PC-9 (cell line): ENCODE results near the gene TPPP. TPM values are rescaled to one million over a fixed set of nuclear protein-coding genes. Genes with fewer than 3 reads are reported as not detected.

Experiments used
- BruUV-seq: library from RNA; stranded (reverse); fragments of 400-500 nt; replicated peaks from 2 replicates; lab custom pipeline; 2021; lab: Mats Ljungman, UMichigan
- CTCF ChIA-PET: fragments of 300-600 bp; sonication (Branson Sonifier 250); formaldehyde crosslinking; loops from one replicate; lab custom pipeline; 2022; ENCODE audit warnings: antibody characterized with exemption; lab: Charles Lee
- POLR2A ChIA-PET: fragments of 300-600 bp; sonication (Branson Sonifier 250); formaldehyde crosslinking; loops from one replicate; lab custom pipeline; 2022; ENCODE audit warnings: antibody characterized with exemption; ENCODE audit not compliant: unreplicated experiment; lab: Charles Lee
- DNase-seq, 2 experiments: peaks; one replicate each; pipeline versions ENCODE4 v3.0.0 to v3.0.0-alpha.2; 2015 to 2022; ENCODE audit warnings: mixed read lengths in 1 of 2
- H2AFZ ChIP-seq: fragments of 200-600 bp; sonication (generic); 2 replicates; pipeline ENCODE4 v1.8.1; 2017; ENCODE audit warnings: antibody characterized with exemption
- H3F3A ChIP-seq: fragments of 200-600 bp; sonication (generic); 2 replicates; pipeline ENCODE4 v1.8.1; 2017; ENCODE audit warnings: antibody characterized with exemption, mild to moderate bottlenecking, low read depth; ENCODE audit not compliant: insufficient read depth
- H3K27ac ChIP-seq: fragments of 200-600 bp; sonication (generic); 2 replicates; pipeline ENCODE4 v1.6.1; 2016; ENCODE audit warnings: mixed run types
- H3K27me3 ChIP-seq: fragments of 200-600 bp; sonication (generic); 2 replicates; pipeline ENCODE4 v1.6.1; 2016; ENCODE audit warnings: low read depth, mixed run types; ENCODE audit not compliant: insufficient read depth
- H3K36me3 ChIP-seq: fragments of 200-600 bp; sonication (generic); 2 replicates; pipeline ENCODE4 v1.6.1; 2016; ENCODE audit warnings: low read depth, mixed run types
- H3K4me1 ChIP-seq: fragments of 200-600 bp; sonication (generic); replicated peaks from 2 replicates; pipeline ENCODE4 v1.6.1; 2016; ENCODE audit warnings: mixed run types; ENCODE audit not compliant: insufficient read depth
- H3K4me2 ChIP-seq: fragments of 200-600 bp; sonication (generic); 2 replicates; pipeline ENCODE4 v1.6.1; 2017; ENCODE audit warnings: mixed run types
- H3K4me3 ChIP-seq: fragments of 200-600 bp; sonication (generic); 2 replicates; pipeline ENCODE4 v1.6.1; 2016; ENCODE audit warnings: mixed run types
- H3K79me2 ChIP-seq: fragments of 200-600 bp; sonication (generic); 2 replicates; pipeline ENCODE4 v1.6.1; 2017; ENCODE audit warnings: low read depth, mixed run types
- H3K9me2 ChIP-seq: fragments of 200-600 bp; sonication (generic); 2 replicates; pipeline ENCODE4 v1.8.1; 2017; ENCODE audit warnings: mild to moderate bottlenecking; ENCODE audit not compliant: insufficient read depth
- H3K9me3 ChIP-seq: fragments of 200-600 bp; sonication (generic); 2 replicates; pipeline ENCODE4 v1.8.1; 2016; ENCODE audit warnings: low read depth; ENCODE audit not compliant: insufficient read depth
- H4K20me1 ChIP-seq: fragments of 200-600 bp; sonication (generic); 2 replicates; pipeline ENCODE4 v1.8.1; 2017; ENCODE audit not compliant: insufficient read depth
- CTCF ChIP-seq: fragments of 200-600 bp; sonication (generic); conservative IDR thresholded peaks from 2 replicates; pipeline ENCODE4 v1.6.1; 2017; ENCODE audit warnings: mixed run types, antibody characterized with exemption, mild to moderate bottlenecking, moderate library complexity
- EZH2 ChIP-seq: fragments of 200-600 bp; sonication (generic); IDR thresholded peaks from 2 replicates; pipeline ENCODE4 v1.8.0; 2017; ENCODE audit warnings: antibody characterized with exemption, low read depth
- intact Hi-C: fragments of 100-400 bp; cut with micrococcal nuclease; formaldehyde crosslinking; loops from one replicate; pipeline ENCODE4 v1.10.0; 2022; ENCODE audit not compliant: unreplicated experiment
- total RNA-seq: library from RNA; stranded (reverse); gene quantifications from 2 replicates; pipeline ENCODE4 v1.2.3, GENCODE V29; 2021

The TPPP gene
- total RNA-seq, 1 experiment from 2014 or later = 0.17 TPM

- no peak overlapping the region for H3K4me3 ChIP-seq
- POLR2A ChIA-PET = no interaction called here
- H2AFZ ChIP-seq = no peak overlapping the region
- no peaks in the 10 kb centered on the region for H3K9me3 ChIP-seq
- no peaks in the 10 kb centered on the region for H3K9me2 ChIP-seq
- peaks cover 20% of the 10 kb centered on the region for H3K36me3 ChIP-seq
- intact Hi-C loops = no loop called here
- H3K4me1 ChIP-seq = no peaks in the 10 kb centered on the region
- no peak overlapping the region for H3K4me2 ChIP-seq
- no peak overlapping the region for H3K27ac ChIP-seq
- peaks cover 9% of the 10 kb centered on the region for H4K20me1 ChIP-seq
- H3F3A ChIP-seq = no peaks in the 10 kb centered on the region
- BruUV-seq = no TSS peak
- no peaks in the 10 kb centered on the region for H3K79me2 ChIP-seq
- H3K27me3 ChIP-seq = no peaks in the 10 kb centered on the region
- TF ChIP-seq EZH2 = no peak
- no peak for TF ChIP-seq CTCF
- no peak for DNase-seq
- CTCF ChIA-PET = interaction anchor here (0.7 kb wide), 2 partner anchors 29 to 1123 kb away, joined by 7 to 9 read pairs; no protein-coding TSS in a partner anchor
Observed at GRCh38 chr5:640461-641330, 52.5 kb downstream of the TPPP start.

DNA sequence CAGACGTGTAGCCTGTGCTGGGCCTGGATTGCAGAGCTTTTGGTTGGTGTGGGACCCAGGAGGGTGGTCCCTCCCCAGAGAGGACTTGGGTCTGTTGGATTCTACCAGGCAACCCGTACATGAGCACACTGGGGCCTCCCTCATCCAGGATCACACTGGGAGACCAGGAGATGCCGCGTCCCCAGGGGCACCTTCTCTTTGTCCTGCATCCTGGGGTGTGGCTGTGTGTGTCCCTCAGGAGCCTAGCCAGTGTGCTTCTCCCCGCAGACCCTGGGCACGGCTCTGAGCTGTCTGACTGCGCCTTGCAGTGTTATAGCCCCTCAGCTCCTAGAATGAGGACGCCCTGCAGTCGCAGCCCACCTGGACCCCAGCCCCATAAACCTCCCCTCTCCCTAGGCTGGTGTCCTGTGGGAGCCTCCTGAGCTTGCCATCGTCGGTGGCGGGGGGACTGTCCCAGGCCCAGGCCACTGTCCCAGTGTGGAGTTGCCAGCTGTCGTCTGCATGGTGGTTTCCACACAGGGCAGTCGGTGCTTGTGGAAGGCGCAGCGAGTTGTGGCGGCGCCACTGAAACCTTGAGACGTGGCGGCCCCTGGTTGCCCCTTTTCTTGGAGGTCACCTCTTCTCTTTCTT is 53.5 kb downstream of the TPPP start:
- BruUV-seq = no TSS peak
- H3K27ac ChIP-seq = no peak overlapping the region
- CTCF ChIA-PET = no interaction called here
- no peak for DNase-seq
- peaks cover 24% of the 10 kb centered on the region for H3K36me3 ChIP-seq
- peaks cover 9% of the 10 kb centered on the region for H4K20me1 ChIP-seq
- H2AFZ ChIP-seq = no peak overlapping the region
- H3K4me3 ChIP-seq = no peak overlapping the region
- no peaks in the 10 kb centered on the region for H3K79me2 ChIP-seq
- H3K4me2 ChIP-seq = no peak overlapping the region
- no peak for TF ChIP-seq EZH2
- no peak for TF ChIP-seq CTCF
- H3K9me3 ChIP-seq = no peaks in the 10 kb centered on the region
- intact Hi-C loops = no loop called here
- H3K27me3 ChIP-seq = no peaks in the 10 kb centered on the region
- H3F3A ChIP-seq = no peaks in the 10 kb centered on the region
- POLR2A ChIA-PET = no interaction called here
- H3K9me2 ChIP-seq = no peaks in the 10 kb centered on the region
- no peaks in the 10 kb centered on the region for H3K4me1 ChIP-seq

GRCh38 chr5:639253-639530 is 54.0 kb downstream of the TPPP start:
- intact Hi-C loops = no loop called here
- H3K4me3 ChIP-seq = no peak overlapping the region
- no peaks in the 10 kb centered on the region for H3K4me1 ChIP-seq
- no peak overlapping the region for H3K27ac ChIP-seq
- peaks cover 9% of the 10 kb centered on the region for H4K20me1 ChIP-seq
- no peaks in the 10 kb centered on the region for H3K9me3 ChIP-seq
- peaks cover 24% of the 10 kb centered on the region for H3K36me3 ChIP-seq
- ChIA-PET POLR2A (no interaction called here), CTCF (no interaction called here)
- H3K4me2 ChIP-seq = no peak overlapping the region
- no peak for DNase-seq
- H3K9me2 ChIP-seq = no peaks in the 10 kb centered on the region
- no peaks in the 10 kb centered on the region for H3F3A ChIP-seq
- no peak for TF ChIP-seq EZH2
- TF ChIP-seq CTCF = no peak
- no peaks in the 10 kb centered on the region for H3K27me3 ChIP-seq
- no peak overlapping the region for H2AFZ ChIP-seq
- no peaks in the 10 kb centered on the region for H3K79me2 ChIP-seq
- BruUV-seq = no TSS peak
